HG02759 (cell line): ENCODE data around the gene SENP8.
"Not testable (repeated sequence)": the region's sequence is repeated elsewhere in the genome, so short reads cannot be mapped to it uniquely, and the experiment has no call there.

Source experiments
- ATAC-seq: cut with Tn5 transposase; IDR thresholded peaks from one replicate; pipeline ENCODE4 v1.9.1; 2021; ENCODE audit warnings: mild to moderate bottlenecking, moderate library complexity; ENCODE audit not compliant: unreplicated experiment

The SENP8 gene

DNA sequence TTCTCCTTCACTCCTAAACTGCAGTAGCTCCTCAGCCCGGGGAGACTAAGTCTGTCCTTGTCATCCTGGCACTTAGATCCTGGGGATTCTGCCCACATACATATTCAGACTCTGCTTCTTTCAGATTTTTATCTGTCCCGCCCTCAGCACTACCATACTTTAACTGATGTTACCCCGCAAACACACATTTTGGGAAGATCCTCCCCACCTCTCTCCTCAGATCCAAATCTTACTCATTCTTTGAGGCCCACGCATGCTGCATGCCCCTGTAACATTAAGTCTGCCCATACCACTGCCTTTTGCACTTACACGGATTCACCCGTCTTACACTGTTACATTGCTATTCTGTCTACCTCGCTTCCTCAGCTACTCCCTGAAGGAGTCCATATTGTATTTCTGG lies 36.1 kb downstream of the SENP8 start:
- no peak for ATAC-seq

DNA sequence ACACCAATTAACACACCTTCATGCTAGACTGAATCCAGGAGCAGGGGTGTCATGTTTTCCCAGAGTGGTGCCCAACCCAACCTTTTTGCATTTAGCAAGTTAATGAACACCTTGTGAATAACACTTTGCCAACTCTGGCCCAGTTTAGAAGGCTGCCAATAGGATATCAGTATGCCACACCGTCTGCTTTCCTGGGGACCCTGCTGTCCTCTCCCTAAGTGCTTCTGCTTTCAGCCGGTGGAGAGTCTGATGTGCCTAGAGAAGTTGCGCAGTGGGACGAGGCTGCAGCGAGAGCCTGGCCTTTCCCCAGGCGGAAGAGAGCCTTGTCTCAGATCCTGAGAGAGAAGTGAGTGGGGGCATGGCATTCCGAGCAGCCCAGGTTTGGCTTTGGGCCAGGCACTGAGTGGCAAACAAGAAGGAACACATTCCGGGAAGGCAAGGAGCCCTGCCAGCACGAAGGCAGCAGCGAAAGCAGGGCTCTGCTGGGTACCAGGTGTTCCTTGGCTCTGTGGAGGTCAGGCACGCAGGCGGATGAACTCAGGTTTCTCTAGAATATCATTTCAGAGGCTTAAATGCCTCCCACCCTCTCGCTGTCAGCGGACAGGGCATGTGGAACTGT lies 36.9 kb downstream of the SENP8 start:
- no peak for ATAC-seq

- ATAC-seq: no peak
These were observed 37.7 kb downstream of the SENP8 start for GRCh38 chr15:72155635-72156616.

GRCh38 chr15:72156928-72157327 lies 38.7 kb downstream of the SENP8 start:
- ATAC-seq: no peak

DNA sequence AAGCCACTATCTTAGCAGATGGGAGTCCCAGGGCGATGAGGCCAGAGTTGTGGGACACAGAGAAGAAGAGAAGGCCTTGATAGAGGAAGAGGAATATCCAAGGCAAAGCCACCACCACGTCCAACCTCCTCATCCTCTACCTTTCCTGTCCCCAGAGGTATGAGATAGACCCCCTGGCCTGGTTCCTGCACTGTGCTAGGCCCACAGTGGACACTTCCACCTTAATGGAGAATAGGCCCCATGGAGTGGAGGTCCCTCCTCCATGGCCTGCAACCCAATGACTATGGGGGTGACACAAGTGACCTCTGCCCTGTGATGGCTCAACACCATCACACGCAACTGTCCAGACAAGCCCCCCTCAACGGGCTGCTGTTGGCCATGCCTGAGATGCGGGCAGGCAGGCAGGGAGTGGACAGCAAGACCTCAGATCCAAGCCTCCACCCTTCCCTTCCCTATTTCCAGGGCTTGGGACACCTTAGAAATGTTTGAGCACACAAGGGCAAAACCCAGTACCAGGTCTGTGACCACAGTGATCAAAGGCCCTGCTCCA lies 42.6 kb downstream of the SENP8 start:
- ATAC-seq: no peak

- no peak for ATAC-seq
These were observed 43.3 kb downstream of the SENP8 start for GRCh38 chr15:72161361-72162132.

GRCh38 chr15:72162569-72162968 lies 44.4 kb downstream of the SENP8 start:
- no peak for ATAC-seq

DNA sequence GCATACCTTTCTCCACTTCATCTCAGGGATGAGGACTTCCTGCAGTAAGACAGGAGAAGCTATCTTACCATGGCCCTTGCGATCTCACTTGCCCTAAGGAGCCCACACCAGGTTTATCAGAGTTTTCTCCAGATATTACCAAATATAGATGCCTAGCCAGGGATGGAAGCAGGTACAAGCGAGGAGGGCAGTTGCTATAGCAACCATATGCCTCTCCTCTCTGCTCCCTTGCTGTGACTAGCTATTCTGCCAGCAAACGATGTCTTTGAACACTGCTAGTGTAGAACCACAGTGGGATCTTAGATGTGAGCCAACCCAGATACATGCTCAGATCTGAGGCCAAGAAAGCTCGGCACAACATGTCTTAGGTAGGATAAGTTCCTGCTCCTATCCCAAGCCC lies 45.5 kb downstream of the SENP8 start:
- ATAC-seq: no peak

DNA sequence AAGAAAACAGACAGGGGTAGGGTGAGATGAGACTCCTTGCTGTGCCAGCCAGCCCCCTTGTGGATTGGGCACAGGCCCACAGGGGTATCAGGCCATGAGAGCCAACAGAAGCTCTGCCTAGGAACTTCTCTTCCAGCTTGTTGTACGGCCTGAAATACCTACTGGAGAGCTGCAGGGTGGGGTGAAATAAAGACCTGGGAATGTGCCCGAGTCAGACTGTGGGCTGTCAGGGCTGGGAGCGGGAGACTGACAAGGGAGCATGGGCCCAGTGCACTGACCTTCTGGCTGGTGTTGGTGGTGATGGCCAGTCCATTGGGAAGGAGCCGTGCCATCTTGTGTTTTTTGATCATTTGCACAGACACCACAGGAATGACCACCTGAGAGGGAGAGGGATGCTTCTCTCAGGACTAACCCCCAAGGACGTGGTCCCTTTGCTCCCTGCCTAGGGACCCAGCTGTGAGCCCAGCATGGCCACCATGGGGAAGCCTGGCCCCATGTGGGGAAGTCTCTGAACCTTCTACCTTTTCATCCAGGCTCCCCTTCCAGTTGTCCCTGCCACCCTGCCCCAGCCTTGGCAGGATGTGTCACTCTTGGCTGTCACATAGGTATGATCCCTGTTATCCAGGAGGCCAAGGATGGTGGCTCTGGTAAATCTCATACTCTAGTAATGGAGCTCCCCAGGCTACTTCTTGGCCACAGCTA lies 48.7 kb downstream of the SENP8 start:
- no peak for ATAC-seq

DNA sequence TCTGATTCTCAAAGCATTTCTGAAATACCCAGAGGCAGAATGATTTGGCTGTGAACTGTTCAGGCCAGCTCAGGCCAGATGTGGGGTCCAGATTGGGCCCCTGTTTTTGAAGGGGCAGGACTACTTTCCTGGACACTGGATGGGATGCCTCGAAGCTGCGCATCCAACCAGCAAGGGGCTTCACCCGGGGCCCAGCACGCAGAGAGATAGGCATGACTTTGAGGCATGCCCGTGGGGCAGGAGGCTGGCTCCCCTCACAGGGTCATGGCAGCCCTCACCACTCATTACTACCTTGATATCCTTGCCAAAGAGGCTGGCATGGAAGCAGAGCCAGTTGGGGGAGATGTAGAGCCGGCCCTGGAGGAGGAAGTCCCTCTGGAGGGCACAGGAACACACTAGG lies 49.2 kb downstream of the SENP8 start:
- ATAC-seq: no peak

- no peak for ATAC-seq
These were observed 50.1 kb downstream of the SENP8 start for GRCh38 chr15:72168131-72168807.

GRCh38 chr15:72168808-72169190 lies 50.6 kb downstream of the SENP8 start:
- ATAC-seq: no peak

DNA sequence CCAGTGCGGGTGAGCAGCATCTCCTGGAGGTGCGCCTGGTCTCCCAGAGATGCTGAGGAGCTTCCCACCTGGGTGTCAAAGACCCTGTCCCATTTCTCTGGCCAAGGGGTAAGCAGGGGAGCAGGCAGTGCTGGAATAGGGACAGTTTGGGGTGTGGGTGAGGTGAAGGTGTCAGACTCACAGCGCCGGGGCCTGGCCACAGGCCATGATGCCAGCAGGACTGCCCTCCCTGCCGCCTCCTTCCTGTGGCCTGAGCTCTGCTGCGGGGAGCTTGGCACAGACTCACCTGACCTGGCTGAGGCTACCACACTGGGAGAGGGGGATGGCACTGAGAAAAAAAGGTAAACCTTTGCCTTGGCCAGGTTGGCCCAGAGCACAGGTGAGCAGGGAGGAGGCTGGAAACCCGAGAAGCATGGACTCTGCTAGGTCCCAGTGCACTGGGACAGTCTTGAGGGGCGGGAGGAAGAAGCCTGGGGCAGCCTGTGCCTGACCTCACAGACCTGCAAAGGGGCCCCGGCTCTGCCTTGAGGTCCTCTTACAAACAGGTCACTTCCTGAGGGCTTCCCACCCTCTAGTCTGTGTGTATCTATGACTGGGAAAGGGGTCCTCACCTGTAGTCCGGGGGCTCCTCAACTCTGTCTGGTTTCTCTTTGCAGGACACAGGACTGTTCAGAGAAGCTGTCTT lies 51.2 kb downstream of the SENP8 start:
- no peak for ATAC-seq

DNA sequence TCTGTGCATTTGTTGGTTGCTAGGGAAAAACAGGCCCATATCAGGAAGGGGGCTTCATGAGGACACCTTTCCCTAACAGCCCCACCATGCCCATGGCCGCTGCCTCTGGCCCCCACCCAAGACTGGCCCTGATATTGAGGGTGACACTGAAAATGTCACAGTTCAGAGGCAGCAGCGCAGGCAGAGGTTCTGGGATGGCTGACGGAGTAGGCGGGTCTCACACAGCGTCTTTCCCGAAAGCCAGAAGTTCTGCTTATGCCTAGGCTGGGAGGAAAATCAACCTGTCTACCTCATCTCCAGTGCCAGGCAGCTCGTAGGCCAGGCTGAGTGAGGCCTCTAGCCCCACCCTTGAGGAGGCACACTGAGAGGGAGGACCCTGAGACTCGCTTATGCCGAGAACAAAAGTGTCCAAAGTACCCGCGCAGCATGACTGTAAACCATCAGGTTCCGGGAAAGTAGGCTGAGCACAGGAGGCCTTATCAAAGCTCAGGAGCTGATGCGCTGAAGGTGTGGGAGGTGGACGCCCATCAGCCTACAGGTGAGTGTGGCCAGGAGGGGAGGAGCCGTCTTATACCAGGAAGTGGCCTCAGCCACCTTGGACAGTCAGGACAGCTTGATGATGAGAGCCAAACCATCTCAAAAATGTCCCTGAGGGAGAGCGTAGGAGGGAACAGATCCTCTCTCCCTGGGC lies 51.9 kb downstream of the SENP8 start:
- ATAC-seq: no peak

DNA sequence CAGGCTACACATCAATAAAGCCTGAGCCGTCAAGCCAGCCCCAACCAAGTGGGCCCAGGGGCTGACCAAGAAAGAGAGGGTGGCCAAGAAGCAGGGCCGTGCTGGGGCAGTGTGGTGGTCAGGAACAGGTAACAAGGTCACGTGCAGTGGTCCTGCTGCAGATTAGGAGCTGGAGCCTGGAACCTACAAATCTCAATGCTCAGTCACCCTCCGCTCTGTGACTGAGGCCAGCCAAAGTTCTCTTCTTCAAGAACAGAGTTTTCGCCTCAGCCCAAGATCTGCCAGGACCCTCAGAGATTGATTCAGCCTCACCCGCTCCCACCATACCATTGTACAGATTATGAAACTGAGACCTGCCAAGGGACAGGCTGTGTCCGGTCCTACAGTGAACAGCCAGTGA lies 52.5 kb downstream of the SENP8 start:
- no peak for ATAC-seq

DNA sequence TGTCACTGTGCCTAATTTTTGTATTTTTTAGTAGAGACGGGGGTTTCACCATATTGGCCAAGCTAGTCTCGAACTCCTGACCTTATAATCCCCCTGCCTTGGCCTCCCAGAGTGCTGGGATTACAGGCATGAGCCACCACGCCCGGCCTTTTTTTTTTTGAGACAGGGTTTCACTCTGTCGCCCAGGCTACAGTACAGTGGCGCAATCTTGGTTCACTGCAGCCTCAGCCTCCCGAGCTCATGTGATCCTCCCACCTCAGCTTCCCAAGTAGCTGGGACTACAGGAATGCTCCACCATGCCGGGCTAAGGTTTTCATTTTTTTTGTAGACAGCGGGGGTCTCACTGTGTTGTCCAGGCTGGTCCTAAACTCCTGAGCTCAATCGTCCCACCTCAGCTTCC lies 53.8 kb downstream of the SENP8 start:
- ATAC-seq: not testable (repeated sequence)

DNA sequence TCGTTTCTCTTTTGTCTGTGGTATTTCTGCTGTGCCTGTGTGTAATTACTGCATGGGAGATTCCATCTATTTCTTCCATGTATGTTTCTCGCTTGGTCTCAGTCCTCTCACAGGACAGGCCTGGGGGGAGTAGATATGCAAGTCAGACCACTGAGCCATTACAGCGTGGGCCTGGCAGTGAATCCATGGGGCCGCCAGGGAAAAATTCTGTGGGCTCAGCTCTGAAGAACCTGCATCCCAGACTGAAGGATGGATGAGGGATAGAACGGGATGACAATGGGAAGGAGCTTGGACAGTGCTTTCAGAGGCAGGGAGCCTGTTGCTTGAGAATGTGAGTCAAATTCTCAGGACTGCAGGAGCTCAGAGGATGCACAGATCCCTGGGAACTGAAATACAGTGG lies 54.6 kb downstream of the SENP8 start:
- ATAC-seq: no peak

DNA sequence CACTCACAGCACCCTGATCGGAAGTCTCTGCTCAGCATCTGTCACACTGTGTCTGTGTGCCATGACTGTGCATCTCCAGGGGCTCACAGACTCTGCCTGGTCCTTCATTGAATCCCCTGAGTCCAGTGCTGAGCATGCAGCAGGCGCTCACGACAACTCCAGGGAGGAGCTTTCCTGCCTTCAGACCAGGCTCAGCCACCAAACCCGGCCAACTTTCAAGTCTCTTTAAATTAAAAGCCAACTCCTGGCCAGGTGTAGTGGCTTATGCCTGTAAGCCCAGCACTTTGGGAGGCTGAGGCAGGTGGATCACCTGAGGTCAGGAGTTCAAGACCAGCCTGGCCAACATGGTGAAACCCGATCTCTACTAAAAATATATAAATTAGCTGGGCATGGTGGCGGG lies 55.2 kb downstream of the SENP8 start:
- no peak for ATAC-seq
